GM23338 (cell line): Measurements from ENCODE around the gene CDKAL1. TPM values are rescaled to one million over a fixed set of nuclear protein-coding genes. Genes with fewer than 3 reads are reported as not detected.

ENCODE experiments used
- ATAC-seq: fragments of 200-7000 bp; cut with Tn5 transposase; 3 replicates; pipeline ENCODE4 v1.9.1; 2020
- DNase-seq: peaks from one replicate; pipeline ENCODE4 v3.0.0-alpha.2; 2015; ENCODE audit warnings: low spot score
- H2AFZ ChIP-seq: fragments of 200-600 bp; sonication (generic); 2 replicates; pipeline ENCODE4 v1.8.0; 2016; ENCODE audit warnings: antibody characterized with exemption, mild to moderate bottlenecking, moderate library complexity
- H3F3A ChIP-seq: fragments of 200-600 bp; sonication (generic); replicated peaks from 2 replicates; pipeline ENCODE4 v1.8.0; 2017; ENCODE audit warnings: antibody characterized with exemption, mixed run types, low read depth
- H3K27ac ChIP-seq: fragments of 200-600 bp; sonication (generic); 2 replicates; pipeline ENCODE4 v1.6.1; 2016; ENCODE audit warnings: low read depth
- H3K27me3 ChIP-seq: fragments of 200-600 bp; sonication (generic); 2 replicates; pipeline ENCODE4 v1.8.0; 2016; ENCODE audit warnings: mild to moderate bottlenecking, mixed run types, moderate library complexity; ENCODE audit not compliant: insufficient read depth
- H3K36me3 ChIP-seq: fragments of 200-600 bp; sonication (generic); 2 replicates; pipeline ENCODE4 v1.8.0; 2016; ENCODE audit warnings: mild to moderate bottlenecking; ENCODE audit not compliant: insufficient read depth
- H3K4me1 ChIP-seq: fragments of 200-600 bp; sonication (generic); 2 replicates; pipeline ENCODE4 v1.8.0; 2016; ENCODE audit warnings: mild to moderate bottlenecking, moderate library complexity; ENCODE audit not compliant: insufficient read depth
- H3K4me2 ChIP-seq: fragments of 200-600 bp; sonication (generic); 2 replicates; pipeline ENCODE4 v1.7.1; 2017; ENCODE audit warnings: mixed run types
- H3K4me3 ChIP-seq: fragments of 200-600 bp; sonication (generic); 2 replicates; pipeline ENCODE4 v1.6.1; 2016; ENCODE audit warnings: mixed run types
- H3K79me2 ChIP-seq: fragments of 200-600 bp; sonication (generic); replicated peaks from 2 replicates; pipeline ENCODE4 v1.8.0; 2017; ENCODE audit warnings: mild to moderate bottlenecking; ENCODE audit not compliant: insufficient read depth
- H3K9me2 ChIP-seq: fragments of 200-600 bp; sonication (generic); 2 replicates; pipeline ENCODE4 v1.8.0; 2017; ENCODE audit not compliant: insufficient read depth
- H4K20me1 ChIP-seq: fragments of 200-600 bp; sonication (generic); replicated peaks from 2 replicates; pipeline ENCODE4 v1.8.0; 2017; ENCODE audit warnings: mild to moderate bottlenecking; ENCODE audit not compliant: insufficient read depth
- H3K27ac Mint-ChIP-seq: 2 replicates; pipeline ENCODE4 v1.8.0; 2020; ENCODE audit warnings: inconsistent platforms, mild to moderate bottlenecking, moderate library complexity, mixed read lengths
- H3K27me3 Mint-ChIP-seq: 3 replicates; pipeline ENCODE4 v1.8.0; 2022; ENCODE audit warnings: low read depth, mild to moderate bottlenecking, moderate library complexity, mixed read lengths, inconsistent platforms; ENCODE audit not compliant: insufficient read depth, poor library complexity
- H3K36me3 Mint-ChIP-seq: 3 replicates; pipeline ENCODE4 v1.8.0; 2021; ENCODE audit warnings: low read depth, mild to moderate bottlenecking, inconsistent platforms, moderate library complexity, mixed read lengths
- H3K4me1 Mint-ChIP-seq: 3 replicates; pipeline ENCODE4 v1.8.0; 2020; ENCODE audit warnings: mild to moderate bottlenecking, inconsistent platforms, mixed read lengths
- H3K4me3 Mint-ChIP-seq: 3 replicates; pipeline ENCODE4 v1.8.0; 2021; ENCODE audit warnings: moderate library complexity, mild to moderate bottlenecking, inconsistent platforms, mixed read lengths
- H3K9me3 Mint-ChIP-seq: 3 replicates; pipeline ENCODE4 v1.8.0; 2020; ENCODE audit warnings: moderate library complexity, mild to moderate bottlenecking, inconsistent platforms, mixed read lengths
- CREB1 ChIP-seq: fragments of 250-450 bp; sonication (Bioruptor Pico); IDR thresholded peaks from 2 replicates; pipeline ENCODE4 v1.5.0; 2020; ENCODE audit warnings: low read depth, mild to moderate bottlenecking, moderate library complexity
- EZH2 ChIP-seq: fragments of 200-600 bp; sonication (generic); IDR thresholded peaks from one replicate; pipeline ENCODE4 v1.8.0; 2017; ENCODE audit warnings: antibody characterized with exemption, mild to moderate bottlenecking, low read depth; ENCODE audit not compliant: unreplicated experiment
- EZH2phosphoT487 ChIP-seq: fragments of 200-600 bp; sonication (generic); IDR thresholded peaks from one replicate; pipeline ENCODE4 v1.8.1; 2018; ENCODE audit warnings: antibody characterized with exemption; ENCODE audit not compliant: unreplicated experiment
- JUNB ChIP-seq: IDR thresholded peaks from one replicate; pipeline ENCODE4 v1.6.1; 2016; ENCODE audit warnings: antibody characterized with exemption; ENCODE audit not compliant: unreplicated experiment
- NANOG ChIP-seq: IDR thresholded peaks from 2 replicates; pipeline ENCODE4 v1.6.1; 2016; ENCODE audit warnings: antibody characterized with exemption, borderline replicate concordance
- STAT1 ChIP-seq: IDR thresholded peaks from one replicate; pipeline ENCODE4 v1.6.1; 2016; ENCODE audit warnings: antibody characterized with exemption; ENCODE audit not compliant: unreplicated experiment
- ZNF114 ChIP-seq: fragments of 250-450 bp; sonication (Bioruptor Pico); IDR thresholded peaks from 2 replicates; pipeline ENCODE4 v1.5.0; 2020; ENCODE audit warnings: mild to moderate bottlenecking, moderate library complexity
- ZNF331 ChIP-seq: fragments of 250-450 bp; sonication (Bioruptor Pico); IDR thresholded peaks from 2 replicates; pipeline ENCODE4 v1.5.0; 2020; ENCODE audit warnings: low read depth, mild to moderate bottlenecking, moderate library complexity
- polyA plus RNA-seq: library from polyadenylated mRNA; unstranded; fragments of >200 nt; fragmentation: Nextera tagmentation; extraction: Ambion mirVana; gene quantifications from 2 replicates; pipeline ENCODE4 v1.2.1, GENCODE V29; 2016
- total RNA-seq: library from RNA; depleted of rRNA; stranded (reverse); fragments of >200 nt; shearing (Covaris generic); gene quantifications from 2 replicates; pipeline ENCODE4 v1.2.3, GENCODE V29; 2014
- TF ChIP-seq, protein P1 (sequence below): IDR thresholded peaks from one replicate; pipeline ENCODE4 v1.6.1; 2018; ENCODE audit warnings: antibody characterized with exemption; ENCODE audit not compliant: unreplicated experiment
- TF ChIP-seq, protein P2 (sequence below): IDR thresholded peaks from 2 replicates; pipeline ENCODE4 v1.6.1; 2016; ENCODE audit warnings: antibody characterized with exemption
- TF ChIP-seq, protein P3 (sequence below), 2 experiments: fragments of 200-600 bp in 1 of 2; sonication (generic) in 1 of 2; conservative IDR thresholded peaks; 2 replicates each; pipeline versions ENCODE4 v1.5.1 to v1.6.1; 2016 to 2017; ENCODE audit warnings: antibody characterized with exemption in 2 of 2, low read depth in 2 of 2, mild to moderate bottlenecking in 2 of 2, moderate library complexity in 1 of 2

The CDKAL1 gene
- total and polyA plus RNA-seq, 2 experiments from 2014 or later: 17.8 to 35.0 TPM

DNA sequence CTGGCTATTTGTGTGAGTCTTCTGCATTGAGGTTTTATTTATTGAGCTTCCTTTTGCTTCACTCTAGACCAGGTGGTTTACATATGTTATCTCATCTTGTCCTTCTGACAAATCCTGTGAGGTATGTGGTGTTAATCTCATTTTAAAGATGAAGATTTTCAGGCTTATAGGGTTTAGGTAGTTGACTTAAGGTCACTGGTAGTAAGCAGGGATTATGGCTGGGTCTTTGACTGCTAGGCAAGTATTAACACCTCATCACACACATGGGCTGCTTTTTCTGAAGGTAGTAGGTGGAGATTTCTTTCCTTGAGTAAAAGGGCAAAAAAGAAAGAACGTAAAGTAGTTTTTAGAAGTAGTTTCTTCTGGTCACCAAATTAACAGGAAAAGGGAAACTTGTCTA is 72.6 kb downstream of the CDKAL1 start (continued):
- TF ChIP-seq, protein P1, sequence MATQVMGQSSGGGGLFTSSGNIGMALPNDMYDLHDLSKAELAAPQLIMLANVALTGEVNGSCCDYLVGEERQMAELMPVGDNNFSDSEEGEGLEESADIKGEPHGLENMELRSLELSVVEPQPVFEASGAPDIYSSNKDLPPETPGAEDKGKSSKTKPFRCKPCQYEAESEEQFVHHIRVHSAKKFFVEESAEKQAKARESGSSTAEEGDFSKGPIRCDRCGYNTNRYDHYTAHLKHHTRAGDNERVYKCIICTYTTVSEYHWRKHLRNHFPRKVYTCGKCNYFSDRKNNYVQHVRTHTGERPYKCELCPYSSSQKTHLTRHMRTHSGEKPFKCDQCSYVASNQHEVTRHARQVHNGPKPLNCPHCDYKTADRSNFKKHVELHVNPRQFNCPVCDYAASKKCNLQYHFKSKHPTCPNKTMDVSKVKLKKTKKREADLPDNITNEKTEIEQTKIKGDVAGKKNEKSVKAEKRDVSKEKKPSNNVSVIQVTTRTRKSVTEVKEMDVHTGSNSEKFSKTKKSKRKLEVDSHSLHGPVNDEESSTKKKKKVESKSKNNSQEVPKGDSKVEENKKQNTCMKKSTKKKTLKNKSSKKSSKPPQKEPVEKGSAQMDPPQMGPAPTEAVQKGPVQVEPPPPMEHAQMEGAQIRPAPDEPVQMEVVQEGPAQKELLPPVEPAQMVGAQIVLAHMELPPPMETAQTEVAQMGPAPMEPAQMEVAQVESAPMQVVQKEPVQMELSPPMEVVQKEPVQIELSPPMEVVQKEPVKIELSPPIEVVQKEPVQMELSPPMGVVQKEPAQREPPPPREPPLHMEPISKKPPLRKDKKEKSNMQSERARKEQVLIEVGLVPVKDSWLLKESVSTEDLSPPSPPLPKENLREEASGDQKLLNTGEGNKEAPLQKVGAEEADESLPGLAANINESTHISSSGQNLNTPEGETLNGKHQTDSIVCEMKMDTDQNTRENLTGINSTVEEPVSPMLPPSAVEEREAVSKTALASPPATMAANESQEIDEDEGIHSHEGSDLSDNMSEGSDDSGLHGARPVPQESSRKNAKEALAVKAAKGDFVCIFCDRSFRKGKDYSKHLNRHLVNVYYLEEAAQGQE: no peak
- TF ChIP-seq, protein P2, sequence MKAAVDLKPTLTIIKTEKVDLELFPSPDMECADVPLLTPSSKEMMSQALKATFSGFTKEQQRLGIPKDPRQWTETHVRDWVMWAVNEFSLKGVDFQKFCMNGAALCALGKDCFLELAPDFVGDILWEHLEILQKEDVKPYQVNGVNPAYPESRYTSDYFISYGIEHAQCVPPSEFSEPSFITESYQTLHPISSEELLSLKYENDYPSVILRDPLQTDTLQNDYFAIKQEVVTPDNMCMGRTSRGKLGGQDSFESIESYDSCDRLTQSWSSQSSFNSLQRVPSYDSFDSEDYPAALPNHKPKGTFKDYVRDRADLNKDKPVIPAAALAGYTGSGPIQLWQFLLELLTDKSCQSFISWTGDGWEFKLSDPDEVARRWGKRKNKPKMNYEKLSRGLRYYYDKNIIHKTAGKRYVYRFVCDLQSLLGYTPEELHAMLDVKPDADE: no peak
- TF ChIP-seq CREB1 (CRISPR knock-in tag) (no peak), NANOG (no peak), EZH2 (no peak), ZNF114 (CRISPR knock-in tag) (no peak), ZNF331 (CRISPR knock-in tag) (no peak), JUNB (no peak), EZH2phosphoT487 (no peak)
- TF ChIP-seq, protein P3, sequence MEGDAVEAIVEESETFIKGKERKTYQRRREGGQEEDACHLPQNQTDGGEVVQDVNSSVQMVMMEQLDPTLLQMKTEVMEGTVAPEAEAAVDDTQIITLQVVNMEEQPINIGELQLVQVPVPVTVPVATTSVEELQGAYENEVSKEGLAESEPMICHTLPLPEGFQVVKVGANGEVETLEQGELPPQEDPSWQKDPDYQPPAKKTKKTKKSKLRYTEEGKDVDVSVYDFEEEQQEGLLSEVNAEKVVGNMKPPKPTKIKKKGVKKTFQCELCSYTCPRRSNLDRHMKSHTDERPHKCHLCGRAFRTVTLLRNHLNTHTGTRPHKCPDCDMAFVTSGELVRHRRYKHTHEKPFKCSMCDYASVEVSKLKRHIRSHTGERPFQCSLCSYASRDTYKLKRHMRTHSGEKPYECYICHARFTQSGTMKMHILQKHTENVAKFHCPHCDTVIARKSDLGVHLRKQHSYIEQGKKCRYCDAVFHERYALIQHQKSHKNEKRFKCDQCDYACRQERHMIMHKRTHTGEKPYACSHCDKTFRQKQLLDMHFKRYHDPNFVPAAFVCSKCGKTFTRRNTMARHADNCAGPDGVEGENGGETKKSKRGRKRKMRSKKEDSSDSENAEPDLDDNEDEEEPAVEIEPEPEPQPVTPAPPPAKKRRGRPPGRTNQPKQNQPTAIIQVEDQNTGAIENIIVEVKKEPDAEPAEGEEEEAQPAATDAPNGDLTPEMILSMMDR (conservative IDR thresholded peaks at IDR 0.05; ENCODE audit: low read depth in 2 of 2): no peak

DNA sequence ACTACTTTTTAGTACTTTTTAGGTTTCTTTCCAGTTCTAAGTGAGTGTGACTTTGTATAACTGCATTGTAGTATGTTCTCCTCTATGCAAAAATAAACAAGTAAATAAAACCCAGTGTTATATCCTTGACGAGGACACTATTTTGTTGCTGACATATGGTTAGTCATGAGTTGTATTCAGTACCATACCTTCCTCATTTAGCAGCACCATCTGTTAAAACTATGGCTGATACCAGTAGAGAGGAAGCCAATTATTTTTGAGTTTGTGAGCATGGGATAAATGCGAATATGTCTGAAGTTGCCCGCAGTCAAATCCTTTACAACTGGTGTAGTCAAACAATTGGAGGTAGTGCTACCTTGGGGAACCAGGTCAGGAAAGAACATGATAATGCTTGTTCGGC is 74.1 kb downstream of the CDKAL1 start:
- Histone ChIP-seq H3K9me2 (no peaks in the 10 kb centered on the region), H3K4me2 (no peak overlapping the region), H2AFZ (no peak overlapping the region), H3F3A (no peaks in the 10 kb centered on the region), H3K27me3 (no peaks in the 10 kb centered on the region), H3K4me3 (no peak overlapping the region), H3K36me3 (no peaks in the 10 kb centered on the region), H3K27ac (no peak overlapping the region), H3K79me2 (peaks cover 7% of the 10 kb centered on the region; the same call in 1 of the 2 replicates), H3K4me1 (no peaks in the 10 kb centered on the region), H4K20me1 (no peaks in the 10 kb centered on the region)
- H3K27ac Mint-ChIP-seq: no peak overlapping the region
- H3K4me3 Mint-ChIP-seq: no peak overlapping the region
- ATAC-seq (no peak), DNase-seq (no peak)
- H3K9me3 Mint-ChIP-seq: peaks cover 11% of the 10 kb centered on the region; the same call in 1 of the 3 replicates
- H3K36me3 Mint-ChIP-seq: peaks cover 12% of the 10 kb centered on the region
- no peaks in the 10 kb centered on the region for H3K27me3 Mint-ChIP-seq
- H3K4me1 Mint-ChIP-seq: peaks cover 19% of the 10 kb centered on the region
- TF ChIP-seq JUNB (no peak), NANOG (no peak), ZNF331 (CRISPR knock-in tag) (no peak), STAT1 (no peak), ZNF114 (CRISPR knock-in tag) (no peak)
- TF ChIP-seq, protein P1: no peak
- TF ChIP-seq, protein P2: no peak
- TF ChIP-seq, protein P3 (conservative IDR thresholded peaks at IDR 0.05; ENCODE audit: low read depth in 2 of 2): no peak
